HEK293T (cell line): ENCODE measurements around the gene CPLX4.

Experiments
- ARNT ChIP-seq: fragments of 450-650 bp; IDR thresholded peaks from 2 replicates; pipeline ENCODE4 v1.6.1; 2017; ENCODE audit warnings: mild to moderate bottlenecking
- BHLHE40 ChIP-seq: fragments of 450-650 bp; IDR thresholded peaks from 2 replicates; pipeline ENCODE4 v1.6.1; 2016; ENCODE audit warnings: mild to moderate bottlenecking, moderate library complexity, borderline replicate concordance
- ELF4 ChIP-seq: fragments of 450-650 bp; IDR thresholded peaks from 2 replicates; pipeline ENCODE4 v1.6.1; 2017; ENCODE audit warnings: antibody characterized with exemption
- FOXM1 ChIP-seq: fragments of 450-650 bp; IDR thresholded peaks from 2 replicates; pipeline ENCODE4 v1.6.1; 2017; ENCODE audit warnings: mild to moderate bottlenecking, borderline replicate concordance
- LEF1 ChIP-seq: fragments of 450-650 bp; IDR thresholded peaks from 2 replicates; pipeline ENCODE4 v1.6.1; 2017; ENCODE audit warnings: mild to moderate bottlenecking, borderline replicate concordance
- SP1 ChIP-seq: fragments of 450-650 bp; IDR thresholded peaks from 2 replicates; pipeline ENCODE4 v1.6.1; 2017
- SUZ12 ChIP-seq: fragments of 450-650 bp; IDR thresholded peaks from 2 replicates; pipeline ENCODE4 v1.6.1; 2016; ENCODE audit warnings: mild to moderate bottlenecking

DNA sequence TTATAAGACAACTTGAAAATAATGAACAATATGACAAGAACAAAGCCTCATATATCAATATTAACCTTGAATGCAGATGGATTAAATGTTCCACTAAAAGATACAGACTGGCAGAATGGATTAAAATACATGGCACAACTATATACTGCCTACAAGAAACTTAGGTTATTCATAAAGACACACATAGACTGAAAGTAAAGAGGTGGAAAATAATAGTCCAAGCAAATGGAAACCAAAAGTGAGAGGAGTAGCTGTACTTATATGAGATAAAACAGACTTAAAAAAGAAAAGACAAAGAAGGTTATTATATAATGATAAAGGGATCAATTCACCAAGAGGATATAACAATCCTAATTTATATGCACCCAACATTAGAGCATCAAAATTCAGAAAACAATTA lies 22.4 kb upstream of the CPLX4 start:
- TF ChIP-seq BHLHE40: no peak
- TF ChIP-seq ARNT: no peak
- TF ChIP-seq LEF1: no peak
- TF ChIP-seq SUZ12: no peak
- no peak for TF ChIP-seq FOXM1
- no peak for TF ChIP-seq SP1
- no peak for TF ChIP-seq ELF4
